ENCODE measurements around the gene DTX1. TPM values are rescaled to one million over a fixed set of nuclear protein-coding genes. Genes with fewer than 3 reads are reported as not detected.

Gene DTX1
- total RNA-seq, 1 donor from 2014 or later = 1.8 TPM

DNA sequence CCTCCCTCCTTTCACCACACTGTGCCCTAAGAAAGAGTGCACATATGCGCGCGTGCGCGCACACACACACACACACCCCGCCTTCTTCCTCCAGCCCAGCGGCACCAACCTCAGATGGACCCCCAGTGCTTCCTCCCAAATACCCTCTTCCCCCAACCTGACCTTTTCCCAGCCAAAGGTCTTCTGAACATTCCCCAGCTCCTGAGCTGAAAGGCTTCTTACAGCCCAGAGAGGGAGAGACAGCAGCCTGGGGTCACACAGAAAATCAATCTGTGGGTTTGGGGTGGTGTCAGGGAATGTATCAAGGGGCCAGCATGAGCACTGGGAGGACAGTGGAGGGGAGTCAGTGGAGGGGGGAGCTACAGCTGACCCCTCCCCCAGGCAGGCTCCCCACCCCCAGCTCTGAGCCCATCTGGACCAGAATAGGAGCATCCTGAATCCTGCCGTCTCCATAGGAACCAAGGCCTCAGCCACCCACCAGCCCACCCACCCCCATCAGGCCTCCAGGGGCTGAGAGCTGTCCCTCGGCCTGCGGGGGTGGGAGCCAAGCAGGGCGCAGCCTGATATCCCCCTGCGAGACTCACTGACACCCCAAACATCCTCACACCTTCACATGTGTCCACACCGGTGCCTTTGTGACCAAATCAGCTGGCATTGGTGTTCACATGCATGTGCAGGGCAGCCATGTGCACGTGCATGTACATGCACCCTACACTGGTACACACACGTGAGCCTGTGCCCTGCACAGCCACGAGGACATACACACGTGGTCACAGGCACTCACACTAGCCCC is 73.3 kb downstream of the DTX1 start:
- H3K27me3 Mint-ChIP-seq = peaks cover 45% of the 10 kb centered on the region
- H3K4me1 Mint-ChIP-seq (ENCODE audit: low read depth) = no peaks in the 10 kb centered on the region
- H3K4me3 Mint-ChIP-seq (ENCODE audit: low read depth) = no peak overlapping the region
- TF ChIP-seq CTCF (IDR thresholded peaks at IDR 0.05; ENCODE audit: unreplicated experiment) = no peak
- no peak overlapping the region for H3K27ac Mint-ChIP-seq
- H3K9me3 Mint-ChIP-seq (ENCODE audit: low read depth) = peaks cover 4% of the 10 kb centered on the region
- no peaks in the 10 kb centered on the region for H3K36me3 Mint-ChIP-seq (ENCODE audit: insufficient read depth)
- no peak for DNase-seq (ENCODE audit: low spot score, unreplicated experiment)

GRCh38 chr12:113130457-113131135 is 74.1 kb downstream of the DTX1 start:
- Mint-ChIP-seq H3K9me3 (ENCODE audit: low read depth) (peaks cover 1% of the 10 kb centered on the region), H3K36me3 (ENCODE audit: insufficient read depth) (no peaks in the 10 kb centered on the region), H3K27ac (no peak overlapping the region), H3K4me1 (ENCODE audit: low read depth) (peaks cover 2% of the 10 kb centered on the region), H3K27me3 (peaks cover 52% of the 10 kb centered on the region), H3K4me3 (ENCODE audit: low read depth) (no peak overlapping the region)
- TF ChIP-seq CTCF (IDR thresholded peaks at IDR 0.05; ENCODE audit: unreplicated experiment) = peak; percentile 46
- no peak for DNase-seq (ENCODE audit: low spot score, unreplicated experiment)

- peaks cover 5% of the 10 kb centered on the region for H3K4me1 Mint-ChIP-seq (ENCODE audit: low read depth)
- no peak overlapping the region for H3K27ac Mint-ChIP-seq
- no peak overlapping the region for H3K4me3 Mint-ChIP-seq (ENCODE audit: low read depth)
- TF ChIP-seq CTCF (IDR thresholded peaks at IDR 0.05; ENCODE audit: unreplicated experiment) = no peak
- peaks cover 60% of the 10 kb centered on the region for H3K27me3 Mint-ChIP-seq
- no peaks in the 10 kb centered on the region for H3K36me3 Mint-ChIP-seq (ENCODE audit: insufficient read depth)
- DNase-seq (ENCODE audit: low spot score, unreplicated experiment) = no peak
- H3K9me3 Mint-ChIP-seq (ENCODE audit: low read depth) = no peaks in the 10 kb centered on the region
Measured at GRCh38 chr12:113131556-113131955, 75.0 kb downstream of the DTX1 start.

DNA sequence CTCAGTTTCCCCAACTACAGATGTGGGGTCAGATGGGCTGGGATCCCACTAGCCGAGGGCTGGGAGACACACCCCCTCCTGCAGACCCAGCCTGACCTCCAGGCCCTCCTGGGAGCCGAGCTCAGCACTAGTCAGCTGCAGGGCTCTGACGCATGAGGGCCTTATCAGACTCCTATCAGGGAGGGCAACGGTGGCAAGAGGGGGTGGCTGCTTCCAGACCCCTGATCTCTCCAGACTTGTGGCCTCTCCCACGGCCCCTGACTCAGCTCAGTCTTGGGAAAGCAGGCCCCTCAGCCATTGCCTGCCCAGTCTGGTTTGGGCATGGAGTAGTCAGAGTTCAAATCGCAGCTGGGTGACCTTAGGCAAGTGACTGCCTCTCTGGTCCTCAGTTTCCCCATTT is 76.5 kb downstream of the DTX1 start:
- DNase-seq (ENCODE audit: low spot score, unreplicated experiment) = no peak
- Mint-ChIP-seq H3K4me3 (ENCODE audit: low read depth) (no peak overlapping the region), H3K9me3 (ENCODE audit: low read depth) (no peaks in the 10 kb centered on the region), H3K36me3 (ENCODE audit: insufficient read depth) (no peaks in the 10 kb centered on the region), H3K27me3 (peaks cover 61% of the 10 kb centered on the region), H3K27ac (no peak overlapping the region), H3K4me1 (ENCODE audit: low read depth) (peaks cover 5% of the 10 kb centered on the region)
- no peak for TF ChIP-seq CTCF (IDR thresholded peaks at IDR 0.05; ENCODE audit: unreplicated experiment)

DNA sequence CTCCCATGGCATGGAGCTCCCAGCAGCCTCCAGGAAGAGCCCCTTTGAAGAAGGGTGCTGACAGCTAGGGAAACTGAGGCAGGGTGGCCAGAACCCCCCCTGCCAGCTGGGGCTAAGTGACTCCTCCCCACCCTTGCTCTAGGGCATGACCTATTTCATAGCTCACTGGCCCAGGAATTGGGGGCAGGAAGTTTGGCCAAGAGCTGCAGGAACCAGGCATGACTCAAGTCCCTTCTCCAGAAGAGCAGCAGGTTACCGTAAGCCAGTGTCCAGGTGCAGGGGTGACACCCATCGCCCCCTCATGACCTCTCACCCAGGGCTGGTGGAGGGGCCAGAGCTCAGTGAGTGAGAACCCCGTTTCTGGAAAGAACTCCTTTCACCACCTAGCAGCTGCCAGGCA is 77.1 kb downstream of the DTX1 start:
- DNase-seq (ENCODE audit: low spot score, unreplicated experiment) = no peak
- no peaks in the 10 kb centered on the region for H3K9me3 Mint-ChIP-seq (ENCODE audit: low read depth)
- no peak overlapping the region for H3K4me3 Mint-ChIP-seq (ENCODE audit: low read depth)
- H3K27ac Mint-ChIP-seq = no peak overlapping the region
- TF ChIP-seq CTCF (IDR thresholded peaks at IDR 0.05; ENCODE audit: unreplicated experiment) = no peak
- H3K36me3 Mint-ChIP-seq (ENCODE audit: insufficient read depth) = no peaks in the 10 kb centered on the region
- peaks cover 58% of the 10 kb centered on the region for H3K27me3 Mint-ChIP-seq
- H3K4me1 Mint-ChIP-seq (ENCODE audit: low read depth) = peaks cover 5% of the 10 kb centered on the region

Data from progenitor cell of endocrine pancreas (in vitro differentiated cells).